Measurements from ENCODE around the gene ATXN2. TPM values are rescaled to one million over a fixed set of nuclear protein-coding genes. Genes with fewer than 3 reads are reported as not detected.

Gene ATXN2
- total and polyA plus RNA-seq, 4 donors, result 11.5 to 33.1 (median 22.1) TPM

DNA sequence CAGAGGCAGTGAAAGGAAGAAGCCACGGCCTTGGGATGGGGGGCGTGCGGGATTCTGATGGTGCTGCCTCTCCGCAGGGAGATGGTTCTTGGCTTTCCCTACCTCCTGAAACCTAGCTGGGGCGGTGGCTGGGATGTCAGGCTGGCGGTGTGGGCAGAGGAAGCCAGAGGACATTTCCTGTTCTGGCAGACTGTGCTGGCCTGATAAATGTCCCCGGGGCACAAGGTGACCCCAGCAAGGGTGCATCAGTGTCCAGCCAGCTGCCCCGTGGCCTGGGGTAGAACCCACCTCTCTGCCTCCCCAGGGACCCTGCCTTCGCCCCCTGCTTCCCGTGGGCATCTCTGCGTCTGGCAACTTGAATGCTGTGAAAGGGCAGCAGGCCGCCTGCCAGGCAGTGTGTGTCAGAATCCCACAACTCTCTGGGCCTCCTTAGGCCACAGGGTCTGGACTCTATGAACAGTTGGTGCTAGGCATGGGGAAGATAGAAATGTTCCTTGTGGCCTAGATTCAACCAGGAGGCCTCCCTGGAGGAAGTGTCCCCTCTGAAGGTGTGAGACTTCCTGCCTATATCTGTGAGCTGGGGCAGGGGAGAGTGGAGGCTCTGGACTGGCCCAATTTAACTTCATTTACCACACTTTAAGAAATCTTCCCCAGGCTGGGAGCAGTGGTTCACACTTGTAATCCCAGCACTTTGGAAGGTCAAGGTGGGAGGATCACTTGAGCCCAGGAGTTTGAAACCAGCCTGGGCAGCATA lies 188.5 kb downstream of the ATXN2 start:
- TF ChIP-seq RXRA (IDR thresholded peaks at IDR 0.05) (no peak), JUND (IDR thresholded peaks at IDR 0.05) (no peak), HNF4A (conservative IDR thresholded peaks at IDR 0.05) (no peak), EGR1 (IDR thresholded peaks at IDR 0.05; ENCODE audit: low read depth in 2 of 2) (no peak), FOXA2 (IDR thresholded peaks at IDR 0.05) (no peak), FOXA1 (IDR thresholded peaks at IDR 0.05) (no peak), HNF4G (IDR thresholded peaks at IDR 0.05) (no peak), SP1 (IDR thresholded peaks at IDR 0.05) (no peak), RAD21 (IDR thresholded peaks at IDR 0.05) (no peak), TAF1 (conservative IDR thresholded peaks at IDR 0.05) (no peak), YY1 (IDR thresholded peaks at IDR 0.05) (no peak)
- TF ChIP-seq, protein P1, sequence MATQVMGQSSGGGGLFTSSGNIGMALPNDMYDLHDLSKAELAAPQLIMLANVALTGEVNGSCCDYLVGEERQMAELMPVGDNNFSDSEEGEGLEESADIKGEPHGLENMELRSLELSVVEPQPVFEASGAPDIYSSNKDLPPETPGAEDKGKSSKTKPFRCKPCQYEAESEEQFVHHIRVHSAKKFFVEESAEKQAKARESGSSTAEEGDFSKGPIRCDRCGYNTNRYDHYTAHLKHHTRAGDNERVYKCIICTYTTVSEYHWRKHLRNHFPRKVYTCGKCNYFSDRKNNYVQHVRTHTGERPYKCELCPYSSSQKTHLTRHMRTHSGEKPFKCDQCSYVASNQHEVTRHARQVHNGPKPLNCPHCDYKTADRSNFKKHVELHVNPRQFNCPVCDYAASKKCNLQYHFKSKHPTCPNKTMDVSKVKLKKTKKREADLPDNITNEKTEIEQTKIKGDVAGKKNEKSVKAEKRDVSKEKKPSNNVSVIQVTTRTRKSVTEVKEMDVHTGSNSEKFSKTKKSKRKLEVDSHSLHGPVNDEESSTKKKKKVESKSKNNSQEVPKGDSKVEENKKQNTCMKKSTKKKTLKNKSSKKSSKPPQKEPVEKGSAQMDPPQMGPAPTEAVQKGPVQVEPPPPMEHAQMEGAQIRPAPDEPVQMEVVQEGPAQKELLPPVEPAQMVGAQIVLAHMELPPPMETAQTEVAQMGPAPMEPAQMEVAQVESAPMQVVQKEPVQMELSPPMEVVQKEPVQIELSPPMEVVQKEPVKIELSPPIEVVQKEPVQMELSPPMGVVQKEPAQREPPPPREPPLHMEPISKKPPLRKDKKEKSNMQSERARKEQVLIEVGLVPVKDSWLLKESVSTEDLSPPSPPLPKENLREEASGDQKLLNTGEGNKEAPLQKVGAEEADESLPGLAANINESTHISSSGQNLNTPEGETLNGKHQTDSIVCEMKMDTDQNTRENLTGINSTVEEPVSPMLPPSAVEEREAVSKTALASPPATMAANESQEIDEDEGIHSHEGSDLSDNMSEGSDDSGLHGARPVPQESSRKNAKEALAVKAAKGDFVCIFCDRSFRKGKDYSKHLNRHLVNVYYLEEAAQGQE (IDR thresholded peaks at IDR 0.05), result no peak
- TF ChIP-seq, protein P2, sequence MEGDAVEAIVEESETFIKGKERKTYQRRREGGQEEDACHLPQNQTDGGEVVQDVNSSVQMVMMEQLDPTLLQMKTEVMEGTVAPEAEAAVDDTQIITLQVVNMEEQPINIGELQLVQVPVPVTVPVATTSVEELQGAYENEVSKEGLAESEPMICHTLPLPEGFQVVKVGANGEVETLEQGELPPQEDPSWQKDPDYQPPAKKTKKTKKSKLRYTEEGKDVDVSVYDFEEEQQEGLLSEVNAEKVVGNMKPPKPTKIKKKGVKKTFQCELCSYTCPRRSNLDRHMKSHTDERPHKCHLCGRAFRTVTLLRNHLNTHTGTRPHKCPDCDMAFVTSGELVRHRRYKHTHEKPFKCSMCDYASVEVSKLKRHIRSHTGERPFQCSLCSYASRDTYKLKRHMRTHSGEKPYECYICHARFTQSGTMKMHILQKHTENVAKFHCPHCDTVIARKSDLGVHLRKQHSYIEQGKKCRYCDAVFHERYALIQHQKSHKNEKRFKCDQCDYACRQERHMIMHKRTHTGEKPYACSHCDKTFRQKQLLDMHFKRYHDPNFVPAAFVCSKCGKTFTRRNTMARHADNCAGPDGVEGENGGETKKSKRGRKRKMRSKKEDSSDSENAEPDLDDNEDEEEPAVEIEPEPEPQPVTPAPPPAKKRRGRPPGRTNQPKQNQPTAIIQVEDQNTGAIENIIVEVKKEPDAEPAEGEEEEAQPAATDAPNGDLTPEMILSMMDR (IDR thresholded peaks at IDR 0.05; ENCODE audit: low read depth, low read length, missing input control), result no peak
- peak overlapping the region; percentile 80 to 85 for H3K27ac ChIP-seq (ENCODE audit: low read depth in 1 of 2, low read length in 2 of 2)
- DNase-seq (ENCODE audit: low spot score), result no peak
- H3K4me3 ChIP-seq (ENCODE audit: low read depth in 1 of 3, low read length in 3 of 3), result no peak overlapping the region
- no peaks in the 10 kb centered on the region for H3K27me3 ChIP-seq (ENCODE audit: control insufficient read depth in 4 of 4, insufficient read depth in 4 of 4, low read length in 3 of 4)
- WGBS, result 51% methylated on average over 12 of the region's 12 CpGs
- no peaks in the 10 kb centered on the region for H3K36me3 ChIP-seq (ENCODE audit: control insufficient read depth in 4 of 4, insufficient read depth in 3 of 4, low read depth in 1 of 4, low read length in 3 of 4)
- H3K9ac ChIP-seq (ENCODE audit: low read depth in 1 of 2, low read length in 2 of 2), result peak overlapping the region in 1 of 2 donors; percentile 4
- peaks cover 15 to 71% (median 53%) of the 10 kb centered on the region in 4 donors for H3K4me1 ChIP-seq (ENCODE audit: control insufficient read depth in 4 of 4, insufficient read depth in 4 of 4, low read length in 3 of 4)
- H3K9me3 ChIP-seq (ENCODE audit: control insufficient read depth in 4 of 4, low read length in 3 of 4), result no peaks in the 10 kb centered on the region

DNA sequence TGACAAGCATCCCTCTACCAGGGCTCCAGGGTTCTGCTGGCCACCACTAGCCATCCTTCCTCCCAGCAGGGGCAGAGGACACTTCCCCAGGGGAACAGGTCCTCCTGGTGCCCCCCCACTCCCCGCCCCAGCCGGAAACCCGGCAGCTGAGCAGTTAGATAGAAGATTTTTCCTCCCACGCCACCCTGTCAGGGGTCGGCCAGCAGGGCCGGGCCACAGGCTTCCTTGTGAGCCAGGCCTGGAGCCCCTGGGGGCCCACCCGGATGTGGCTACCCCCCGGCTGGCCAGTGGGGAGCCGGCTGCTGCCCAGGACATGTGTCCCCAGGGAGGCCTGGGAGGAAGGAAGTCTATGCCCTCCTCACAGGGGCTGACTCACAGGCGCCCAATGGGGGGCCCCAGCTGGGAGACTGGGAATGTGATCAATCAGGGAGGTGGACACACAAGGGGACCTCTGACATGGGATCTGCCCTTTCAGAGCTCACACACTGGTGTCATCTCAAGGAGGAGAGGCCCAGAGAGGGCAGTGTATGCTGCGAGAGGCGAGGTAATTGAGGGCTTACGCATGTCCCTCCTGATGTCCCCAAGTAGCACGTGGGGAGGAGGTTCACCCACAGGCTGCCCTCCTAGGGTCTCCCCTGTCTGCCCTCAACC lies 189.2 kb downstream of the ATXN2 start:
- H3K4me1 ChIP-seq (ENCODE audit: control insufficient read depth in 4 of 4, insufficient read depth in 4 of 4, low read length in 3 of 4), result peaks cover 15 to 73% (median 55%) of the 10 kb centered on the region in 4 donors
- H3K9me3 ChIP-seq (ENCODE audit: control insufficient read depth in 4 of 4, low read length in 3 of 4), result no peaks in the 10 kb centered on the region
- H3K4me3 ChIP-seq (ENCODE audit: low read depth in 1 of 3, low read length in 3 of 3), result no peak overlapping the region
- no peaks in the 10 kb centered on the region for H3K36me3 ChIP-seq (ENCODE audit: control insufficient read depth in 4 of 4, insufficient read depth in 3 of 4, low read depth in 1 of 4, low read length in 3 of 4)
- H3K9ac ChIP-seq (ENCODE audit: low read depth in 1 of 2, low read length in 2 of 2), result peak overlapping the region in 1 of 2 donors; percentile 50
- WGBS, result 69% methylated on average over 14 of the region's 14 CpGs
- H3K27ac ChIP-seq (ENCODE audit: low read depth in 1 of 2, low read length in 2 of 2), result peak overlapping the region; percentile 80 to 85
- TF ChIP-seq NR2F2 (IDR thresholded peaks at IDR 0.05) (peak; percentile 61), SP1 (IDR thresholded peaks at IDR 0.05) (no peak), RXRA (IDR thresholded peaks at IDR 0.05) (no peak), GABPA (IDR thresholded peaks at IDR 0.05 in 1 of 2, conservative IDR thresholded peaks at IDR 0.05 in 1 of 2) (no peak)
- TF ChIP-seq, protein P2 (IDR thresholded peaks at IDR 0.05; ENCODE audit: low read depth, low read length, missing input control), result no peak
- TF ChIP-seq, protein P3, sequence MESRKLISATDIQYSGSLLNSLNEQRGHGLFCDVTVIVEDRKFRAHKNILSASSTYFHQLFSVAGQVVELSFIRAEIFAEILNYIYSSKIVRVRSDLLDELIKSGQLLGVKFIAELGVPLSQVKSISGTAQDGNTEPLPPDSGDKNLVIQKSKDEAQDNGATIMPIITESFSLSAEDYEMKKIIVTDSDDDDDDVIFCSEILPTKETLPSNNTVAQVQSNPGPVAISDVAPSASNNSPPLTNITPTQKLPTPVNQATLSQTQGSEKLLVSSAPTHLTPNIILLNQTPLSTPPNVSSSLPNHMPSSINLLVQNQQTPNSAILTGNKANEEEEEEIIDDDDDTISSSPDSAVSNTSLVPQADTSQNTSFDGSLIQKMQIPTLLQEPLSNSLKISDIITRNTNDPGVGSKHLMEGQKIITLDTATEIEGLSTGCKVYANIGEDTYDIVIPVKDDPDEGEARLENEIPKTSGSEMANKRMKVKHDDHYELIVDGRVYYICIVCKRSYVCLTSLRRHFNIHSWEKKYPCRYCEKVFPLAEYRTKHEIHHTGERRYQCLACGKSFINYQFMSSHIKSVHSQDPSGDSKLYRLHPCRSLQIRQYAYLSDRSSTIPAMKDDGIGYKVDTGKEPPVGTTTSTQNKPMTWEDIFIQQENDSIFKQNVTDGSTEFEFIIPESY (IDR thresholded peaks at IDR 0.05), result no peak
- TF ChIP-seq, protein P4, sequence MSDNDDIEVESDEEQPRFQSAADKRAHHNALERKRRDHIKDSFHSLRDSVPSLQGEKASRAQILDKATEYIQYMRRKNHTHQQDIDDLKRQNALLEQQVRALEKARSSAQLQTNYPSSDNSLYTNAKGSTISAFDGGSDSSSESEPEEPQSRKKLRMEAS (IDR thresholded peaks at IDR 0.05), result peak; percentile 10
- no peaks in the 10 kb centered on the region for H3K27me3 ChIP-seq (ENCODE audit: control insufficient read depth in 4 of 4, insufficient read depth in 4 of 4, low read length in 3 of 4)
- DNase-seq (ENCODE audit: low spot score), result no peak

Data from liver (tissue), 9 donors.